Stimulated activated CD4-positive, alpha-beta T cell treated with anti-CD3 and anti-CD28 coated beads, TNF-alpha, amount 100 ng/mL, for 48 hours (primary cell): ENCODE results near the gene FYTTD1.

ENCODE experiments used
- DNase-seq, 3 donors: peaks; one replicate each; pipeline ENCODE4 v3.0.0-alpha.2; 2020; ENCODE audit warnings: low read depth in 3 of 3

FYTTD1 gene

GRCh38 chr3:197833930-197834715, 84.4 kb downstream of the FYTTD1 start:
- DNase-seq, result no peak

GRCh38 chr3:197835509-197835908, 85.8 kb downstream of the FYTTD1 start:
- DNase-seq, result no peak

GRCh38 chr3:197836244-197836643, 86.6 kb downstream of the FYTTD1 start:
- no peak for DNase-seq
